Lung (tissue), 12 donors: Measurements from ENCODE around the gene YAP1. TPM values are rescaled to one million over a fixed set of nuclear protein-coding genes. Genes with fewer than 3 reads are reported as not detected.

Experiments used
- ATAC-seq: fragments of 200-7000 bp; cut with Tn5 transposase; one replicate; pipeline ENCODE4 v1.9.1; 2020; ENCODE audit warnings: moderate number of reproducible peaks; ENCODE audit not compliant: insufficient read depth, low FRiP score
- DNase-seq, 3 donors: peaks; one replicate each; pipeline ENCODE4 v3.0.0-alpha.2; 2013 to 2017
- H3K27ac ChIP-seq, 2 donors: one replicate each; pipeline ENCODE4 v1.5.1; 2013; ENCODE audit warnings: mild to moderate bottlenecking in 2 of 2, moderate library complexity in 2 of 2, control low read depth in 1 of 2, inconsistent platforms in 1 of 2, low read depth in 1 of 2, low read length in 1 of 2
- H3K27me3 ChIP-seq, 3 donors: one replicate each; pipeline ENCODE4 v1.5.1; 2013; ENCODE audit warnings: low read length in 2 of 3; ENCODE audit not compliant: control insufficient read depth in 3 of 3, insufficient read depth in 3 of 3
- H3K36me3 ChIP-seq, 4 donors: one replicate each; pipeline ENCODE4 v1.5.1; 2013; ENCODE audit warnings: low read length in 4 of 4, mild to moderate bottlenecking in 1 of 4, moderate library complexity in 1 of 4; ENCODE audit not compliant: control insufficient read depth in 4 of 4, insufficient read depth in 4 of 4
- H3K4me1 ChIP-seq, 5 donors: one replicate each; pipeline ENCODE4 v1.5.1; 2013; ENCODE audit warnings: low read length in 5 of 5, mild to moderate bottlenecking in 2 of 5, moderate library complexity in 1 of 5; ENCODE audit not compliant: control insufficient read depth in 5 of 5, insufficient read depth in 5 of 5
- H3K4me3 ChIP-seq: one replicate; pipeline ENCODE4 v1.5.1; 2013; ENCODE audit warnings: mild to moderate bottlenecking, control low read depth, moderate library complexity
- H3K9ac ChIP-seq, 2 donors: one replicate each; pipeline ENCODE4 v1.5.1; 2013; ENCODE audit warnings: low read length in 2 of 2, control low read depth in 1 of 2; ENCODE audit not compliant: insufficient read depth in 1 of 2
- H3K9me3 ChIP-seq, 4 donors: one replicate each; pipeline ENCODE4 v1.5.1; 2013; ENCODE audit warnings: low read length in 3 of 4, mild to moderate bottlenecking in 1 of 4, moderate library complexity in 1 of 4; ENCODE audit not compliant: control insufficient read depth in 4 of 4, insufficient read depth in 3 of 4
- WGBS, 2 donors: extraction: QIAGEN DNeasy Blood & Tissue Kit; methylation state at CpG; one replicate each; pipeline ENCODE4 v1.1.7; 2013; 5-methylcytosine and 5-hydroxymethylcytosine counted together
- polyA plus RNA-seq, 2 donors: library from polyadenylated mRNA; stranded (reverse); fragments of 200-250 nt; gene quantifications; one replicate each; pipeline ENCODE4 v1.2.1, GENCODE V29; 2013
- total RNA-seq, 2 donors: library from RNA; depleted of rRNA in 1 of 2; stranded (reverse); fragments of >200 nt in 1 of 2; gene quantifications; one replicate each; pipeline ENCODE4 v1.2.1, GENCODE V29; 2014 to 2021
- TF ChIP-seq, protein P1 (sequence below): IDR thresholded peaks from 2 replicates; pipeline ENCODE4 v1.5.1; 2012; ENCODE audit warnings: mild to moderate bottlenecking; ENCODE audit errors: control extremely low read depth, extremely low read depth
- donor health status: control.
- donor health status: control.
- donor health status: Bipolar disorder and iron deficiency.
- donor health status: healthy.
- donor health status: DM: yes; HTN: yes; CAD: no.

YAP1 gene
- total and polyA plus RNA-seq, 4 donors, result 29.5 to 257 (median 80.4) TPM

DNA sequence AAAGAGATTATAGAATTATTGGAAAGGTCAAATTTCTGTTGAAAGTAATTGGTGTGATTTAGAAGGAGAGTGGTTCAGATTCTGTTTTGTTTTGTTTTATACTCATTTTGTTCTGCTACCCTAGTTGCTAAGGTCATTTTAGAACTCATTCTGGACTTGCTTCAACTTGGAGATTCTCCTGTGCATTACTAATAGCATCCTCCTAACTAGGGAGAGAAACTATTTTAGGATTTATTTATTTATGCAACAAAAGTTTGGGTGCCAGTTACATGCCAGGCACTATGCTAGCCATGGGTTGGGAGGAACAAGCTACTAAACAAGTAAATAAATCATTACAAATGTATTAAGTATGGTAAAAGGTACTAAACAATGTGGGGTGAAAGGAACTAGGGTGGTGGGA is 84.0 kb downstream of the YAP1 start:
- ATAC-seq, result no peak
- H3K36me3 ChIP-seq, result peaks cover 0 to 17% (median 2%) of the 10 kb centered on the region in 4 donors
- no peak overlapping the region for H3K4me3 ChIP-seq
- peaks cover 2 to 85% (median 9%) of the 10 kb centered on the region in 5 donors for H3K4me1 ChIP-seq
- H3K27me3 ChIP-seq, result no peaks in the 10 kb centered on the region
- DNase-seq, result no peak
- TF ChIP-seq, protein P1, sequence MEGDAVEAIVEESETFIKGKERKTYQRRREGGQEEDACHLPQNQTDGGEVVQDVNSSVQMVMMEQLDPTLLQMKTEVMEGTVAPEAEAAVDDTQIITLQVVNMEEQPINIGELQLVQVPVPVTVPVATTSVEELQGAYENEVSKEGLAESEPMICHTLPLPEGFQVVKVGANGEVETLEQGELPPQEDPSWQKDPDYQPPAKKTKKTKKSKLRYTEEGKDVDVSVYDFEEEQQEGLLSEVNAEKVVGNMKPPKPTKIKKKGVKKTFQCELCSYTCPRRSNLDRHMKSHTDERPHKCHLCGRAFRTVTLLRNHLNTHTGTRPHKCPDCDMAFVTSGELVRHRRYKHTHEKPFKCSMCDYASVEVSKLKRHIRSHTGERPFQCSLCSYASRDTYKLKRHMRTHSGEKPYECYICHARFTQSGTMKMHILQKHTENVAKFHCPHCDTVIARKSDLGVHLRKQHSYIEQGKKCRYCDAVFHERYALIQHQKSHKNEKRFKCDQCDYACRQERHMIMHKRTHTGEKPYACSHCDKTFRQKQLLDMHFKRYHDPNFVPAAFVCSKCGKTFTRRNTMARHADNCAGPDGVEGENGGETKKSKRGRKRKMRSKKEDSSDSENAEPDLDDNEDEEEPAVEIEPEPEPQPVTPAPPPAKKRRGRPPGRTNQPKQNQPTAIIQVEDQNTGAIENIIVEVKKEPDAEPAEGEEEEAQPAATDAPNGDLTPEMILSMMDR, result no peak
- H3K27ac ChIP-seq, result no peak overlapping the region
- H3K9ac ChIP-seq, result no peak overlapping the region
- no peaks in the 10 kb centered on the region for H3K9me3 ChIP-seq

DNA sequence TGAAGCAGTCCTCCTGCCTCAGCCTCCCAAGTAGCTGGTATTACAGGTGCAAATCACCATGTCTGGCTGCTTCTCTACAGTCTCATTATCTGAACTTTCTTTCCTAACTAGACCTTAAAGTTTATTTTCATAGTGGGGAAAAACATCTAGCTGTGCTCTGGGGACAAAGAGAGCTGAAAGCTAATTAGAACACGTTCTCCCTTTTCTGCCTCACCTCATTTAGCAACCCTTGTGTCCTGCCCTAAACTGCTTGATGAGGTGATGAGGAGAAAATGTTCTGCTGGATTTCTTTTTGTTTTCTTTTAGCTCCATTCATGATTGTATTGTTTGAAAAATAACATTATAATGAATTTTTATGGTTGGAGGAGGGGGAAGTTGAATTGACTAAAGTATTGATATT is 84.7 kb downstream of the YAP1 start:
- Histone ChIP-seq H3K27me3 (no peaks in the 10 kb centered on the region), H3K36me3 (peaks cover 0 to 17% (median 2%) of the 10 kb centered on the region in 4 donors), H3K9me3 (no peaks in the 10 kb centered on the region), H3K27ac (no peak overlapping the region), H3K4me1 (peaks cover 2 to 81% (median 9%) of the 10 kb centered on the region in 5 donors), H3K9ac (no peak overlapping the region), H3K4me3 (no peak overlapping the region)
- TF ChIP-seq, protein P1, result no peak
- 68 to 82% methylated on average over 1 of the region's 1 CpG for WGBS, 2 donors
- DNase-seq (peak; percentile 52 to 98 (median 97)), ATAC-seq (no peak)

DNA sequence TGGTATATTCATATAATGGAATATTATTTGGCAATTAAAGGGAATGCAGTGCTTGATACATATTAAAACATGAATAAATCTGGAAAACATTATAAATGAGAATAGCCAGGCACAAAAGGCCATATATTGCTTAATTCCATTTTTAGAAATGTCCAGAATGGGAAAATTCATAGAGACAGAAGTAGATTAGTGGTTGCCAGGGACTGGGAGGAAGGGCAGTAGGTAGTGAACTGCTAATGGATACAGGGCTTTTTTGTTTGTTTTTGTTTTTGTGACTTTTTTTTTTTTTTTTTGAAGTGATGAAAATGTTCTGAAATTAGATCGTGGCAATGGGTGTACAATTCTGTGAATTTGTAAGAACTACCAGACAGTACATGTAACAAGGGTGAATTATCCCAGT is 86.1 kb downstream of the YAP1 start:
- peaks cover 0 to 76% (median 9%) of the 10 kb centered on the region in 5 donors for H3K4me1 ChIP-seq
- H3K9ac ChIP-seq, result no peak overlapping the region
- no peak overlapping the region for H3K4me3 ChIP-seq
- TF ChIP-seq, protein P1, result no peak
- no peak overlapping the region for H3K27ac ChIP-seq
- H3K36me3 ChIP-seq, result peaks cover 0 to 17% (median 2%) of the 10 kb centered on the region in 4 donors
- no peaks in the 10 kb centered on the region for H3K9me3 ChIP-seq
- ATAC-seq (no peak), DNase-seq (no peak)
- WGBS, 2 donors, result 90 to 96% methylated on average over 1 of the region's 1 CpG
- H3K27me3 ChIP-seq, result no peaks in the 10 kb centered on the region

DNA sequence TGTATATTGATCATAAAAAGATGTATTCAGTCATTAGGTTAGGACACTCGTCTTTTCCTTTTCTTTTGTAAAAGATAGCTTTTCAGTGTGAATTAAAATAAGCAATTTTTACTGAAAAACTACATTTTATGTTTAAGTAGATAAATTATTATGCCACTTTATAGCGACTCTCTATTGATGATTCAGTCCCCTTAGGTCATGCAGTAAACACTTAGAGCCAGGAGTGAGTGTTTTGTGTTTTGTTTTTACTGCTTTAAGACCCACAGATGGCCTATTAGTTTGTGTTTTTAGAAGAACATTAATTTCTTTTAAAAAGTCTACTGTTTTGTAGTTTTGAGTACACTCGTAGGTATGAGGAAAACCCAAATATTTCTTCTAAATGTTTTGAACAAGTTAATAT is 86.6 kb downstream of the YAP1 start:
- H3K9ac ChIP-seq, result peak overlapping the region in 1 of 2 donors; percentile 40
- ATAC-seq, result no peak
- no peak for DNase-seq
- H3K9me3 ChIP-seq, result no peaks in the 10 kb centered on the region
- H3K4me3 ChIP-seq, result no peak overlapping the region
- peaks cover 0 to 74% (median 6%) of the 10 kb centered on the region in 5 donors for H3K4me1 ChIP-seq
- no peak overlapping the region for H3K27ac ChIP-seq
- peaks cover 0 to 17% (median 2%) of the 10 kb centered on the region in 4 donors for H3K36me3 ChIP-seq
- 80 to 81% methylated on average over 3 of the region's 3 CpGs for WGBS, 2 donors
- TF ChIP-seq, protein P1, result no peak
- no peaks in the 10 kb centered on the region for H3K27me3 ChIP-seq
